GM06990 (cell line): ENCODE data around the gene EIF4A2.

Experiments
- DNase-seq: peaks from one replicate; pipeline ENCODE4 v3.0.0-alpha.2; 2011; ENCODE audit not compliant: insufficient read length; ENCODE audit errors: extremely low read depth
- H3K27me3 ChIP-seq: replicated peaks from 2 replicates; pipeline ENCODE4 v1.6.0; 2011; ENCODE audit warnings: low read length; ENCODE audit not compliant: control insufficient read depth, insufficient read depth
- H3K36me3 ChIP-seq: 2 replicates; pipeline ENCODE4 v1.5.1; 2011; ENCODE audit warnings: low read length; ENCODE audit not compliant: control insufficient read depth, insufficient read depth
- H3K4me3 ChIP-seq: replicated peaks from 2 replicates; pipeline ENCODE4 v1.5.1; 2011; ENCODE audit warnings: low read depth, mild to moderate bottlenecking, control low read depth, low read length
- CTCF ChIP-seq: IDR thresholded peaks from 2 replicates; pipeline ENCODE4 v1.5.1; 2011; ENCODE audit warnings: low read length, control low read depth, mild to moderate bottlenecking, inconsistent platforms; ENCODE audit not compliant: insufficient read depth, poor library complexity, severe bottlenecking

EIF4A2 gene

GRCh38 chr3:186751480-186751879 lies 31.9 kb upstream of the EIF4A2 start:
- no peak for DNase-seq
- H3K27me3 ChIP-seq = no peaks in the 10 kb centered on the region
- H3K4me3 ChIP-seq = no peak overlapping the region
- H3K36me3 ChIP-seq = no peaks in the 10 kb centered on the region
- no peak for TF ChIP-seq CTCF

- no peak for TF ChIP-seq CTCF
- Histone ChIP-seq H3K36me3 (no peaks in the 10 kb centered on the region), H3K4me3 (no peak overlapping the region), H3K27me3 (no peaks in the 10 kb centered on the region)
- DNase-seq = no peak
These were observed 29.4 kb upstream of the EIF4A2 start for GRCh38 chr3:186754006-186754405.

- TF ChIP-seq CTCF = no peak
- H3K27me3 ChIP-seq = no peaks in the 10 kb centered on the region
- no peak for DNase-seq
- H3K36me3 ChIP-seq = no peaks in the 10 kb centered on the region
- H3K4me3 ChIP-seq = no peak overlapping the region
These were observed 28.5 kb upstream of the EIF4A2 start for GRCh38 chr3:186754871-186755270.

- H3K4me3 ChIP-seq = no peak overlapping the region
These were observed 26.2 kb upstream of the EIF4A2 start for GRCh38 chr3:186757214-186757613.

GRCh38 chr3:186757686-186758220 lies 25.6 kb upstream of the EIF4A2 start:
- DNase-seq = no peak

More at GRCh38 chr3:186757214-186757613, 26.2 kb upstream of the EIF4A2 start:
- H3K27me3 ChIP-seq = no peaks in the 10 kb centered on the region
- no peaks in the 10 kb centered on the region for H3K36me3 ChIP-seq
- TF ChIP-seq CTCF = no peak
- no peak for DNase-seq

More at GRCh38 chr3:186757686-186758220, 25.6 kb upstream of the EIF4A2 start:
- no peak overlapping the region for H3K4me3 ChIP-seq
- H3K27me3 ChIP-seq = no peaks in the 10 kb centered on the region
- H3K36me3 ChIP-seq = no peaks in the 10 kb centered on the region
- no peak for TF ChIP-seq CTCF
